Fibroblast of gingiva (primary cell): ENCODE measurements around the gene SSTR1.

Source experiments
- DNase-seq: peaks from one replicate; pipeline ENCODE4 v3.0.0-alpha.2; 2011; ENCODE audit warnings: low read depth

SSTR1 gene

DNA sequence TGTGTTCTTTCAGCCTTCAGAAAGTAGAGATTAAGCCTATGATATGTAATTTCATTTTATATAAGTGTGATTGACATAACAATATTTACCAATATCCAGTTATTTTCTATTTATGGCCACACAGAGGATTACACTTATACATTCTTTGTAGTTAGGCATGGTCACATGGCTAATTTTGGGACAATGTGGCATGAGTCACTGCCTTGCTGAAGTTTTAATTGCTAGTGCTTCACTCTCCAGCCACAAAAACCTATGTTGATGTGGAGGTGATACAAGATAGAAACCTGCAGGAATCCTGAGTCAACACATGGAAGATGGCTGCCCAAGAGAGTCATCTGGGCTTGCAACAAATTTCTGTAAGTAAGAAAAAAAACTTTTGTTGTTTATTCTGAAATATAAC lies 31.2 kb downstream of the SSTR1 start:
- DNase-seq: no peak

DNA sequence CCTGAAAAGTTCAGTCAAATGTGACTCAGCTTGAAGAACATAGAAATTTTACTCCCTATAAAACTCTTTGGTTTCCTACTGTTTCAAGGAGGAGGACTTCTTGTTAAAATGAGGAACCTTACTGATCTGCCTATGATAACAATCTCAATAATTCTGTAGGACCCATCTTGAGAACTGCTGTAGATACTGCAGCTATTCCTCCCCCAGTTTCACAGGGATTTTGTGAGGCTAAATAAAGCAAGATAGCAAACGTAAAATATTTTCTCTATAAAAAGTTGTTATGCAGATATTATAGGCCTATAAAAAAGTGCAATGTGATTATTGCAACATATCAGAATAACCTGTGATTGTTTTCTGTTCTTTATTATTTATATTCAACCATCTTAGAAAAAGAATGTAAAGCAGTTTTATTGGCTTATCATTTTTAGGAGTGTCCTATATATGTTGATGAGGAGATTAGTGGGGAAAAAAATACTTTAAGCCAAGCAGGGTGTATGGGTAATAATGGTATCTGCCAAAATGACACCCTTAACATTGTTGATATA lies 36.1 kb downstream of the SSTR1 start:
- no peak for DNase-seq

DNA sequence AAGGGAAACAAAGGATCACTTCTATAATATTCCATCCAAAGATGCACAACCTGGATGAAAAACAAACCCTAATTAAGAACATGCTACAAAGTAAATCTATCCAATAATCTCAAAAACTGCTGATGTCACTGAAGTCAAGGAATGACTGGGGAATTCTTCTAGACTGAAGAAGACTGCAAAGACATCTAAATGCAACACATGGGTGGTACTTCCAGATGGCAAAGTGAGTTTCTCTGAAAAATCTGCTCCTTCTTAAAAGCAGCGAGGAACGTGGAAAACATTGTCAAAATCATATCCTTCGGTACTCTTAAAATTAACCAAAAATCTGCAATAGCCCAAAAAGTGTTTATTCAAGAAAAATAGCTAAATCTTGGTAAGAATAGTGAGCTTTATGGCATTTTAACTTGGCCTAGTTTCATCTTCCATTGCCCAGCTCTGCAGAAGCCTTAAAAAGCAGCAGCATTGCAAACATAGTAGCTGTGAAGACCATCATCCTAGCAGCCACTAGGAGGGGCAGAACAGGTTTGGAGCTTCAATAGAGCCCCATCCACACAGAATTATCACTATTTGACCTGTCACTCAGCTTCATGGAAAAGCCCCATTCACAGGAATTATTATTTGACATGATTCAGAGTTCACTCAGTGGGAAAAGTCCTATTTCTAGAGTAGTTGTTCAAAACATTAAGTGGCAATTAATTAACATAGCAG lies 40.8 kb downstream of the SSTR1 start:
- no peak for DNase-seq

DNA sequence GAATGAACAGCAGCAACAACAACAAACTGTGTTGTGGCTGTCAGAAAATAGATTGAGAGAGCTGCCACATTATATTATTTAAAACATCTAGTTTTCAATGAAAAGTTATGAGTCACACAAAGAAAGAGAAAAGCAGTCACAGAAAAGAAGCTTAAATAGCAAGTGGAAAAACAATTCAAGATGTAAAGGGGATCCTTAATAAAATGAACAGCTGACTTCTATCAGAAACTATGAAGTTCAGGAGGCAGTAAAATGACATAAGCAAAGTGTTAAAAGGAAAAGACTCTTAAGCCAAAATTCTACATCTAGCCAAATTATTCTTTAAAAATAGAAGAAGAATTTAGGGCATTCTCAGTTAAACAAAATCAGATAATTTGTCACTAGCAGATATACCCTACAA lies 42.6 kb downstream of the SSTR1 start:
- DNase-seq: no peak

- no peak for DNase-seq
These were observed 44.5 kb downstream of the SSTR1 start for GRCh38 chr14:38252066-38252710.

DNA sequence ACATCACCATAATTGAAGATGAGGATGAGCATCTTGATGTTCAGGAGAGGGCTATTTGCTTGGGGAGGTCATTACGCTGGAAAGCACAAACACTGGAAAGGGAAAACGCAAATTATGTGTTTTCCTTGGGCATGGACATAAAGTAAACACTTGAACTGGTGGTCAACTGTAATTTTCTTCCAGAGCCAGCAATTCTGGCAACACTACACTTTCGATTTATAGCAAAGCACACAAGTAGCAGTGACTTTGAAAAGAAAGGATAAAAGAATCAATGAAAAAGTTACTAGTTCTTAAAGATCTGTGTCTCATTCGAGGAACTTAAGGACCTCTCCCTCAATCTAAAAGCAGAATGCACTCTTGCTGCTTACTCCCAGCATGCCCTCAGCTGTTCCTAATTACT lies 46.0 kb downstream of the SSTR1 start:
- no peak for DNase-seq

GRCh38 chr14:38254571-38255407 lies 47.1 kb downstream of the SSTR1 start:
- no peak for DNase-seq

DNA sequence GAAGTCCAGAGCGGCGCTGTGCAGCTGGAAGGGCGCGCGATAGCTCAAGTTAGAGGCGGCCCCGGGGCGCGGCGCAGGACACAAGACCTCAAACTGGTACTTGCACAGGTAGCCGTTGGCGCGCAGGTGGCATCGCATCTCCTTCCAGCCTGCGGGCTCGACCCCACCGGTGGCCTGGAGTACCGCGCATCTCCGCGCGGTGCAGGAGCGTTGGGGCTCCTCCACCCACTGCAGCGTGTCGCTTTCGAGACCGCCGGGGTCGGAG lies 47.6 kb downstream of the SSTR1 start:
- no peak for DNase-seq

- DNase-seq: no peak
These were observed 48.2 kb downstream of the SSTR1 start, which contains the start of gene CLEC14A for GRCh38 chr14:38255673-38256532. Gene CLEC14A, minus strand, starts transcription at chr14:38256093. Its CDS starts 71 bp downstream, at chr14:38256022.

- no peak for DNase-seq
These were observed 48.8 kb downstream of the SSTR1 start for GRCh38 chr14:38256533-38256840.

- DNase-seq: no peak
These were observed 49.8 kb downstream of the SSTR1 start for GRCh38 chr14:38257507-38257906.

- no peak for DNase-seq
These were observed 53.9 kb downstream of the SSTR1 start for GRCh38 chr14:38261620-38262019.
